ENCODE results near the gene TPI1. TPM values are rescaled to one million over a fixed set of nuclear protein-coding genes. Genes with fewer than 3 reads are reported as not detected.
A peak's percentile ranks its signal among the peaks of the same experiment; 100 is the strongest.

The TPI1 gene
- total RNA-seq, 6 donors from 2014 or later: 137 to 407 (median 309) TPM

- H3K27me3 ChIP-seq: no peaks in the 10 kb centered on the region
- H3K27ac ChIP-seq: no peak overlapping the region
- peaks cover 0 to 27% (median 0%) of the 10 kb centered on the region in 4 donors for H3K36me3 ChIP-seq
- ATAC-seq (ENCODE audit: low FRiP score in 2 of 2) (no peak), DNase-seq (no peak)
- TF ChIP-seq POLR2A (IDR thresholded peaks at IDR 0.05) (no peak), CTCF (IDR thresholded peaks at IDR 0.05) (no peak), EP300 (IDR thresholded peaks at IDR 0.05) (no peak), POLR2AphosphoS5 (IDR thresholded peaks at IDR 0.05) (no peak)
- no peaks in the 10 kb centered on the region for H3K9me3 ChIP-seq
- 86 to 100% methylated on average over 6 to 16 of the region's 16 CpGs for WGBS, 2 donors
- no peak overlapping the region for H3K4me3 ChIP-seq
- H3K4me1 ChIP-seq: peaks cover 0 to 5% (median 0%) of the 10 kb centered on the region in 4 donors
These were observed 30.5 kb upstream of the TPI1 start for GRCh38 chr12:6836851-6837250.

- no peak for TF ChIP-seq EP300 (IDR thresholded peaks at IDR 0.05)
- no peaks in the 10 kb centered on the region for H3K27me3 ChIP-seq
- no peak for DNase-seq
- no peak overlapping the region for H3K4me3 ChIP-seq
- peaks cover 0 to 5% (median 0%) of the 10 kb centered on the region in 4 donors for H3K4me1 ChIP-seq
- H3K27ac ChIP-seq: no peak overlapping the region
- peaks cover 0 to 27% (median 0%) of the 10 kb centered on the region in 4 donors for H3K36me3 ChIP-seq
- ATAC-seq (ENCODE audit: low FRiP score in 2 of 2): no peak
- WGBS, 2 donors: 93% methylated on average over 17 to 26 of the region's 26 CpGs
- no peaks in the 10 kb centered on the region for H3K9me3 ChIP-seq
These were observed 29.8 kb upstream of the TPI1 start for GRCh38 chr12:6837370-6838060.

GRCh38 chr12:6838854-6839253, 28.5 kb upstream of the TPI1 start:
- 92 to 94% methylated on average over 11 to 16 of the region's 16 CpGs for WGBS, 2 donors
- no peaks in the 10 kb centered on the region for H3K9me3 ChIP-seq
- H3K4me1 ChIP-seq: peaks cover 0 to 5% (median 0%) of the 10 kb centered on the region in 4 donors
- H3K27me3 ChIP-seq: no peaks in the 10 kb centered on the region
- H3K36me3 ChIP-seq: peaks cover 0 to 20% (median 0%) of the 10 kb centered on the region in 4 donors
- H3K4me3 ChIP-seq: no peak overlapping the region
- ATAC-seq (ENCODE audit: low FRiP score in 2 of 2) (no peak), DNase-seq (peak in 1 of 2 donors; percentile 69)
- H3K27ac ChIP-seq: no peak overlapping the region
- TF ChIP-seq POLR2AphosphoS5 (IDR thresholded peaks at IDR 0.05): no peak
- TF ChIP-seq EP300 (IDR thresholded peaks at IDR 0.05): no peak
- no peak for TF ChIP-seq CTCF (IDR thresholded peaks at IDR 0.05)
- TF ChIP-seq POLR2A (IDR thresholded peaks at IDR 0.05): no peak

GRCh38 chr12:6839482-6840201, 27.7 kb upstream of the TPI1 start:
- H3K36me3 ChIP-seq: peaks cover 0 to 17% (median 0%) of the 10 kb centered on the region in 4 donors
- no peak for ATAC-seq (ENCODE audit: low FRiP score in 2 of 2)

GRCh38 chr12:6840330-6840729, 27.0 kb upstream of the TPI1 start:
- peaks cover 0 to 5% (median 0%) of the 10 kb centered on the region in 4 donors for H3K4me1 ChIP-seq
- peaks cover 0 to 17% (median 0%) of the 10 kb centered on the region in 4 donors for H3K36me3 ChIP-seq
- no peaks in the 10 kb centered on the region for H3K27me3 ChIP-seq
- WGBS, 2 donors: 53 to 100% methylated on average over 1 of the region's 1 CpG
- no peak for ATAC-seq (ENCODE audit: low FRiP score in 2 of 2)
- no peak for TF ChIP-seq EP300 (IDR thresholded peaks at IDR 0.05)
- no peak for TF ChIP-seq POLR2A (IDR thresholded peaks at IDR 0.05)
- no peak for TF ChIP-seq POLR2AphosphoS5 (IDR thresholded peaks at IDR 0.05)
- no peak for TF ChIP-seq CTCF (IDR thresholded peaks at IDR 0.05)
- no peak overlapping the region for H3K27ac ChIP-seq
- DNase-seq: no peak
- H3K4me3 ChIP-seq: no peak overlapping the region
- no peaks in the 10 kb centered on the region for H3K9me3 ChIP-seq

More at GRCh38 chr12:6839482-6840201, 27.7 kb upstream of the TPI1 start:
- H3K27ac ChIP-seq: no peak overlapping the region
- no peak for TF ChIP-seq EP300 (IDR thresholded peaks at IDR 0.05)
- DNase-seq: peak in 1 of 2 donors; percentile 63
- H3K9me3 ChIP-seq: no peaks in the 10 kb centered on the region
- peaks cover 0 to 5% (median 0%) of the 10 kb centered on the region in 4 donors for H3K4me1 ChIP-seq
- 76 to 82% methylated on average over 8 to 10 of the region's 10 CpGs for WGBS, 2 donors
- H3K4me3 ChIP-seq: no peak overlapping the region
- no peaks in the 10 kb centered on the region for H3K27me3 ChIP-seq
